ENCODE data around the gene RFTN1.

RFTN1 gene

DNA sequence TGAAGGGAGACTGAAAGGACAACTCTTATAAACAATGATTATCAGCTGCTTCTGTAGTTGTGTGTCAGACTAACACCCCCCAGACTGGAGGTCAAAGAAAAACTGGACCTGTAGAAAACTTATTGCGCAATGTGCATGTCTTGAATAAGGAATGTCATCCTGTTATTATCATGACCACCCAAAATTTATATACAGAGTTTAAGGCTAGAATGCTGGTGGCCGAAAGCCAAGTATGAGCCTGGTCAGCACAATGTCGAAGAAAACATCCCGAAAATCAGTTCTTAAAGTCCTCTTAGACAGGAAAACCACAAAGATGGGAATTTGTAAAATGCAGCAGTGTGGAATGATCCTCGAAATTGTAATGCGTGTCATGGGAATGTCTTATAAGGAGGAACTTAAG lies 29.3 kb downstream of the RFTN1 start:
- Histone ChIP-seq H3K27ac (ENCODE audit: insufficient read depth in 1 of 2, low read depth in 1 of 2, low read length in 2 of 2, poor library complexity in 1 of 2, severe bottlenecking in 2 of 2) (no peak overlapping the region), H3K27me3 (replicated peaks in 2 of 5; ENCODE audit: control insufficient read depth in 4 of 5, insufficient read depth in 5 of 5, low read length in 4 of 5) (no peaks in the 10 kb centered on the region), H3K9me3 (ENCODE audit: control extremely low read depth in 1 of 5, control insufficient read depth in 4 of 5, insufficient read depth in 2 of 5, low read depth in 1 of 5, low read length in 4 of 5) (no peaks in the 10 kb centered on the region), H3K4me3 (ENCODE audit: control insufficient read depth in 1 of 7, extremely low read depth in 1 of 7, insufficient read depth in 4 of 7, low read depth in 2 of 7, low read length in 6 of 7) (no peak overlapping the region), H3K4me1 (ENCODE audit: control extremely low read depth in 1 of 4, control insufficient read depth in 4 of 4, insufficient read depth in 4 of 4, low read length in 3 of 4) (peaks cover 25 to 67% (median 43%) of the 10 kb centered on the region in 4 experiments), H3K36me3 (ENCODE audit: control insufficient read depth in 4 of 4, insufficient read depth in 4 of 4, low read length in 3 of 4) (peaks cover under 1 to 41% (median 8%) of the 10 kb centered on the region in 4 experiments)
- ChIA-PET CTCF (interaction anchor here (2.8 to 4.5 kb wide), 2 partner anchors 12 to 28 kb away, joined by 9 to 21 read pairs; no protein-coding TSS in a partner anchor), POLR2A (interaction anchor here (1.0 to 1.4 kb wide), 2 partner anchors 11 to 159 kb away, joined by 3 to 4 read pairs; no protein-coding TSS in a partner anchor)
- DNase-seq: no peak
- 60% methylated on average over 3 of the region's 6 CpGs for WGBS (ENCODE audit: insufficient coverage)

DNA sequence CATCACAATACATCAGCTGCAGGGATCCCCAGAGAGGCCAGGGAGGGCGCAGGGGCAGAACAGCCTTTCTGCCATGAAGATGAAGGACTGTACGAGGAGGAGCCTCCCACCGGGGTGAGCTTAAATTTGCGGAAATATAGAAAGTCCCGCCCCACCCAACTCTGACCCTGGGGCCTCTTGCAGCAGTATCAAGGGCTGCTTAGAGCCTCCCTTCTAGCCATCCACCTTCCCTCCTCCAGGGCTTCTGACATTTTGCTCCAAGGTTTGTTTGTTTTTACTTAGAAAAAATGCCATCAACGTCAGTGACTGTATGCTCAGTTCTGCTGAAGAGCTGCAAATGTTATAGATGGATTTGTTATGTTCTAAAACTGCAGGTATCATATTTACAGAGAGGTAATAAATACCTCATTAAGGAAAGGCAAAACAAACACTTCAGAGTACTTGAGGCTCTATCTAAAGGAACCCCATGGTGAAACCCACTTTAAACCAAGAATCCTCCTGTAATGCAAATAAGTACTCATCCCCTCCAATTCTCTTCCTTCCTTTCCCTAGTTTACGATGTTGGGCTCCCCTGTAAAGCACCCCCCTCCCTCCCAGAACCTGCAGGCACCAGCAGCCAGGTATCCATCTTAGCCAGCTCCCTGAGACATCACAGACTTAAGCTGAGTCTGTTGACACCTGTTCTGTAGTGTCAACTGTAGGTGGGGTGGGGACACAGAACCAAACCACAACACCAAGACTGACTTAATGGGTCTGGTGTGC lies 30.5 kb downstream of the RFTN1 start:
- CTCF ChIA-PET: interaction anchor here (0.5 to 4.5 kb wide), 8 partner anchors 9 to 168 kb away, joined by 3 to 21 read pairs (median 6); no protein-coding TSS in a partner anchor
- POLR2A ChIA-PET: interaction anchor here (1.0 to 1.4 kb wide), 2 partner anchors 29 to 158 kb away, joined by 3 to 5 read pairs; no protein-coding TSS in a partner anchor
- peaks cover 0 to 46% (median 5%) of the 10 kb centered on the region in 4 experiments for H3K36me3 ChIP-seq (ENCODE audit: control insufficient read depth in 4 of 4, insufficient read depth in 4 of 4, low read length in 3 of 4)
- peak overlapping the region in 2 of 7 experiments; percentile 21 to 62 for H3K4me3 ChIP-seq (ENCODE audit: control insufficient read depth in 1 of 7, extremely low read depth in 1 of 7, insufficient read depth in 4 of 7, low read depth in 2 of 7, low read length in 6 of 7)
- H3K4me1 ChIP-seq (ENCODE audit: control extremely low read depth in 1 of 4, control insufficient read depth in 4 of 4, insufficient read depth in 4 of 4, low read length in 3 of 4): peaks cover 26 to 70% (median 43%) of the 10 kb centered on the region in 4 experiments
- 11% methylated on average over 5 of the region's 7 CpGs for WGBS (ENCODE audit: insufficient coverage)
- peak; percentile 47 to 74 (median 64) for DNase-seq
- no peaks in the 10 kb centered on the region for H3K9me3 ChIP-seq (ENCODE audit: control extremely low read depth in 1 of 5, control insufficient read depth in 4 of 5, insufficient read depth in 2 of 5, low read depth in 1 of 5, low read length in 4 of 5)
- no peak overlapping the region for H3K27ac ChIP-seq (ENCODE audit: insufficient read depth in 1 of 2, low read depth in 1 of 2, low read length in 2 of 2, poor library complexity in 1 of 2, severe bottlenecking in 2 of 2)
- H3K27me3 ChIP-seq (replicated peaks in 2 of 5; ENCODE audit: control insufficient read depth in 4 of 5, insufficient read depth in 5 of 5, low read length in 4 of 5): no peaks in the 10 kb centered on the region

GRCh38 chr3:16482194-16482769 lies 31.2 kb downstream of the RFTN1 start:
- peak overlapping the region in 3 of 7 experiments; percentile 20 to 62 (median 21) for H3K4me3 ChIP-seq (ENCODE audit: control insufficient read depth in 1 of 7, extremely low read depth in 1 of 7, insufficient read depth in 4 of 7, low read depth in 2 of 7, low read length in 6 of 7)
- CTCF ChIA-PET: interaction anchor here (0.5 to 4.5 kb wide), 10 partner anchors 9 to 168 kb away, joined by 3 to 21 read pairs (median 6); no protein-coding TSS in a partner anchor
- H3K4me1 ChIP-seq (ENCODE audit: control extremely low read depth in 1 of 4, control insufficient read depth in 4 of 4, insufficient read depth in 4 of 4, low read length in 3 of 4): peaks cover 26 to 72% (median 43%) of the 10 kb centered on the region in 4 experiments
- peaks cover 0 to 2% (median 0%) of the 10 kb centered on the region in 5 experiments for H3K9me3 ChIP-seq (ENCODE audit: control extremely low read depth in 1 of 5, control insufficient read depth in 4 of 5, insufficient read depth in 2 of 5, low read depth in 1 of 5, low read length in 4 of 5)
- H3K36me3 ChIP-seq (ENCODE audit: control insufficient read depth in 4 of 4, insufficient read depth in 4 of 4, low read length in 3 of 4): peaks cover 0 to 46% (median 3%) of the 10 kb centered on the region in 4 experiments
- DNase-seq: peak in 2 of 3 donors; percentile 48 to 65
- peak overlapping the region; percentile 10 to 44 for H3K27ac ChIP-seq (ENCODE audit: insufficient read depth in 1 of 2, low read depth in 1 of 2, low read length in 2 of 2, poor library complexity in 1 of 2, severe bottlenecking in 2 of 2)
- POLR2A ChIA-PET: interaction anchor here (1.4 kb wide), 1 partner anchor 30 kb away, joined by 5 read pairs; no protein-coding TSS in a partner anchor
- no peaks in the 10 kb centered on the region for H3K27me3 ChIP-seq (replicated peaks in 2 of 5; ENCODE audit: control insufficient read depth in 4 of 5, insufficient read depth in 5 of 5, low read length in 4 of 5)
- 67% methylated on average over 3 of the region's 5 CpGs for WGBS (ENCODE audit: insufficient coverage)

- WGBS (ENCODE audit: insufficient coverage): 0% methylated on average over 3 of the region's 3 CpGs
- H3K4me3 ChIP-seq (ENCODE audit: control insufficient read depth in 1 of 7, extremely low read depth in 1 of 7, insufficient read depth in 4 of 7, low read depth in 2 of 7, low read length in 6 of 7): peak overlapping the region in 5 of 7 experiments; percentile 19 to 62 (median 41)
- POLR2A ChIA-PET: interaction anchor here (0.6 kb wide), 1 partner anchor 14 kb away, joined by 3 read pairs; no protein-coding TSS in a partner anchor
- no peaks in the 10 kb centered on the region for H3K27me3 ChIP-seq (replicated peaks in 2 of 5; ENCODE audit: control insufficient read depth in 4 of 5, insufficient read depth in 5 of 5, low read length in 4 of 5)
- peaks cover 0 to 41% (median 2%) of the 10 kb centered on the region in 4 experiments for H3K36me3 ChIP-seq (ENCODE audit: control insufficient read depth in 4 of 4, insufficient read depth in 4 of 4, low read length in 3 of 4)
- peaks cover 32 to 80% (median 43%) of the 10 kb centered on the region in 4 experiments for H3K4me1 ChIP-seq (ENCODE audit: control extremely low read depth in 1 of 4, control insufficient read depth in 4 of 4, insufficient read depth in 4 of 4, low read length in 3 of 4)
- DNase-seq: no peak
- peaks cover 0 to 2% (median 0%) of the 10 kb centered on the region in 5 experiments for H3K9me3 ChIP-seq (ENCODE audit: control extremely low read depth in 1 of 5, control insufficient read depth in 4 of 5, insufficient read depth in 2 of 5, low read depth in 1 of 5, low read length in 4 of 5)
- H3K27ac ChIP-seq (ENCODE audit: insufficient read depth in 1 of 2, low read depth in 1 of 2, low read length in 2 of 2, poor library complexity in 1 of 2, severe bottlenecking in 2 of 2): peak overlapping the region; percentile 10 to 44
- CTCF ChIA-PET: interaction anchor here (0.7 to 4.5 kb wide), 7 partner anchors 10 to 48 kb away, joined by 3 to 21 read pairs (median 7); no protein-coding TSS in a partner anchor
These were observed 32.0 kb downstream of the RFTN1 start for GRCh38 chr3:16481546-16481897.

- H3K27ac ChIP-seq (ENCODE audit: insufficient read depth in 1 of 2, low read depth in 1 of 2, low read length in 2 of 2, poor library complexity in 1 of 2, severe bottlenecking in 2 of 2): peak overlapping the region; percentile 10 to 44
- DNase-seq: peak; percentile 54 to 92 (median 85)
- ChIA-PET CTCF (interaction anchor here (1.3 to 4.5 kb wide), 5 partner anchors 15 to 67 kb away, joined by 3 to 21 read pairs (median 4); no protein-coding TSS in a partner anchor), POLR2A (interaction anchor here (0.6 kb wide), 1 partner anchor 14 kb away, joined by 3 read pairs; no protein-coding TSS in a partner anchor)
- peak overlapping the region in 5 of 7 experiments; percentile 10 to 62 (median 22) for H3K4me3 ChIP-seq (ENCODE audit: control insufficient read depth in 1 of 7, extremely low read depth in 1 of 7, insufficient read depth in 4 of 7, low read depth in 2 of 7, low read length in 6 of 7)
- peaks cover 0 to 2% (median 0%) of the 10 kb centered on the region in 5 experiments for H3K9me3 ChIP-seq (ENCODE audit: control extremely low read depth in 1 of 5, control insufficient read depth in 4 of 5, insufficient read depth in 2 of 5, low read depth in 1 of 5, low read length in 4 of 5)
- H3K4me1 ChIP-seq (ENCODE audit: control extremely low read depth in 1 of 4, control insufficient read depth in 4 of 4, insufficient read depth in 4 of 4, low read length in 3 of 4): peaks cover 33 to 84% (median 45%) of the 10 kb centered on the region in 4 experiments
- 4% methylated on average over 3 of the region's 5 CpGs for WGBS (ENCODE audit: insufficient coverage)
- H3K36me3 ChIP-seq (ENCODE audit: control insufficient read depth in 4 of 4, insufficient read depth in 4 of 4, low read length in 3 of 4): peaks cover 0 to 43% (median 2%) of the 10 kb centered on the region in 4 experiments
- H3K27me3 ChIP-seq (replicated peaks in 2 of 5; ENCODE audit: control insufficient read depth in 4 of 5, insufficient read depth in 5 of 5, low read length in 4 of 5): no peaks in the 10 kb centered on the region
These were observed 32.5 kb downstream of the RFTN1 start for GRCh38 chr3:16480861-16481545.

DNA sequence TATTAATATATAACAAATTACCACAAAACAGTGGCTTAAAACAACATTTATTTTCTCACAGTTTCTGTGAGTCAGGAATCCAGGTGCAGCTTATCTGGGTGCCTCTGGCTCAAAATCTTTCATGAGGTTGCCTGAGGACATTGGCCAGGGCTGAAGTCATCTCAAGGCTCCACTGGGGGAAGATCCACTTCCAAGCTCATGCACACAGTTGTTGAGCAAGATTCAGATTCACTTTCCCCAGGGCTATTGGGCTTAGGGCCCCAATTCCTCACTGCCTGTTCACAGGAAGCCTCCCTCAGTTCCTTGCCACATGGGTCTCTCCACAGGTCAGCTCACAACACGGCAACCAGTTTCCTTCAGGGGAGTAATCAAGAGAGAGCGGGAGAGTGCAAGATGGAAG lies 35.0 kb downstream of the RFTN1 start:
- CTCF ChIA-PET: interaction anchor here (0.7 to 0.9 kb wide), 2 partner anchors 11 to 51 kb away, joined by 3 to 4 read pairs; no protein-coding TSS in a partner anchor
- Histone ChIP-seq H3K4me1 (ENCODE audit: control extremely low read depth in 1 of 4, control insufficient read depth in 4 of 4, insufficient read depth in 4 of 4, low read length in 3 of 4) (peaks cover 32 to 76% (median 42%) of the 10 kb centered on the region in 4 experiments), H3K36me3 (ENCODE audit: control insufficient read depth in 4 of 4, insufficient read depth in 4 of 4, low read length in 3 of 4) (peaks cover 0 to 56% (median 4%) of the 10 kb centered on the region in 4 experiments), H3K4me3 (ENCODE audit: control insufficient read depth in 1 of 7, extremely low read depth in 1 of 7, insufficient read depth in 4 of 7, low read depth in 2 of 7, low read length in 6 of 7) (no peak overlapping the region), H3K27ac (ENCODE audit: insufficient read depth in 1 of 2, low read depth in 1 of 2, low read length in 2 of 2, poor library complexity in 1 of 2, severe bottlenecking in 2 of 2) (no peak overlapping the region), H3K9me3 (ENCODE audit: control extremely low read depth in 1 of 5, control insufficient read depth in 4 of 5, insufficient read depth in 2 of 5, low read depth in 1 of 5, low read length in 4 of 5) (peaks cover 0 to 2% (median 0%) of the 10 kb centered on the region in 5 experiments), H3K27me3 (replicated peaks in 2 of 5; ENCODE audit: control insufficient read depth in 4 of 5, insufficient read depth in 5 of 5, low read length in 4 of 5) (no peaks in the 10 kb centered on the region)
- WGBS (ENCODE audit: insufficient coverage): 50% methylated on average over 1 of the region's 2 CpGs
- DNase-seq: no peak
- POLR2A ChIA-PET: interaction anchor here (0.6 kb wide), 1 partner anchor 10 kb away, joined by 3 read pairs; no protein-coding TSS in a partner anchor
